ENCODE data around the gene OR1I1. TPM values are rescaled to one million over a fixed set of nuclear protein-coding genes. Genes with fewer than 3 reads are reported as not detected.

OR1I1 gene
- polyA plus RNA-seq, 1 donor from 2014 or later, result not detected

- Mint-ChIP-seq H3K27me3 (no peaks in the 10 kb centered on the region), H3K4me1 (peaks cover 5 to 19% (median 9%) of the 10 kb centered on the region in 3 donors), H3K4me3 (peak overlapping the region in 2 of 4 donors; percentile 10 to 72), H3K9me3 (no peaks in the 10 kb centered on the region), H3K36me3 (peaks cover 7% of the 10 kb centered on the region), H3K27ac (peak overlapping the region in 1 of 3 donors; percentile 86)
Observed at GRCh38 chr19:15120135-15121026, 38.4 kb downstream of the OR1I1 start.

- Mint-ChIP-seq H3K36me3 (peaks cover 7% of the 10 kb centered on the region), H3K27ac (no peak overlapping the region), H3K4me1 (peaks cover 7 to 24% (median 9%) of the 10 kb centered on the region in 3 donors), H3K4me3 (peak overlapping the region in 1 of 4 donors; percentile 31), H3K27me3 (no peaks in the 10 kb centered on the region), H3K9me3 (no peaks in the 10 kb centered on the region)
Observed at GRCh38 chr19:15122331-15123030, 40.5 kb downstream of the OR1I1 start.

- peaks cover 6% of the 10 kb centered on the region for H3K36me3 Mint-ChIP-seq
- H3K4me1 Mint-ChIP-seq, result peaks cover 7 to 24% (median 9%) of the 10 kb centered on the region in 3 donors
- H3K4me3 Mint-ChIP-seq, result peak overlapping the region; percentile 93 to 99 (median 98)
- H3K27ac Mint-ChIP-seq, result peak overlapping the region in 1 of 3 donors; percentile 96
- no peaks in the 10 kb centered on the region for H3K27me3 Mint-ChIP-seq
- no peaks in the 10 kb centered on the region for H3K9me3 Mint-ChIP-seq
Observed at GRCh38 chr19:15123031-15123890, 41.2 kb downstream of the OR1I1 start.

GRCh38 chr19:15123900-15124299 is 41.9 kb downstream of the OR1I1 start:
- H3K4me3 Mint-ChIP-seq, result peak overlapping the region; percentile 93 to 99 (median 98)
- no peaks in the 10 kb centered on the region for H3K9me3 Mint-ChIP-seq
- peaks cover under 1% of the 10 kb centered on the region for H3K27me3 Mint-ChIP-seq
- H3K27ac Mint-ChIP-seq, result peak overlapping the region in 1 of 3 donors; percentile 96
- peaks cover 6% of the 10 kb centered on the region for H3K36me3 Mint-ChIP-seq
- H3K4me1 Mint-ChIP-seq, result peaks cover 7 to 24% (median 9%) of the 10 kb centered on the region in 3 donors

GRCh38 chr19:15124572-15125231 is 42.7 kb downstream of the OR1I1 start:
- Mint-ChIP-seq H3K9me3 (no peaks in the 10 kb centered on the region), H3K27ac (peak overlapping the region; percentile 90 to 99 (median 96)), H3K4me1 (peaks cover 7 to 24% (median 9%) of the 10 kb centered on the region in 3 donors), H3K36me3 (peaks cover 6% of the 10 kb centered on the region), H3K4me3 (peak overlapping the region; percentile 93 to 99 (median 98)), H3K27me3 (peaks cover 2% of the 10 kb centered on the region)

GRCh38 chr19:15125232-15126067 is 43.4 kb downstream of the OR1I1 start:
- Mint-ChIP-seq H3K27ac (peak overlapping the region; percentile 90 to 99 (median 96)), H3K36me3 (peaks cover 5% of the 10 kb centered on the region), H3K27me3 (peaks cover 2% of the 10 kb centered on the region), H3K9me3 (no peaks in the 10 kb centered on the region), H3K4me1 (peaks cover 7 to 24% (median 9%) of the 10 kb centered on the region in 3 donors), H3K4me3 (peak overlapping the region; percentile 93 to 99 (median 98))

- Mint-ChIP-seq H3K36me3 (peaks cover 2% of the 10 kb centered on the region), H3K4me1 (peaks cover 5 to 19% (median 9%) of the 10 kb centered on the region in 3 donors), H3K27me3 (peaks cover 2% of the 10 kb centered on the region), H3K27ac (peak overlapping the region in 1 of 3 donors; percentile 96), H3K4me3 (peak overlapping the region in 1 of 4 donors; percentile 93), H3K9me3 (no peaks in the 10 kb centered on the region)
Observed at GRCh38 chr19:15126131-15126910, 44.3 kb downstream of the OR1I1 start.

GRCh38 chr19:15128162-15128770 is 46.3 kb downstream of the OR1I1 start:
- peak overlapping the region in 2 of 3 donors; percentile 49 to 68 for H3K27ac Mint-ChIP-seq
- no peaks in the 10 kb centered on the region for H3K36me3 Mint-ChIP-seq
- H3K9me3 Mint-ChIP-seq, result no peaks in the 10 kb centered on the region
- peaks cover 5 to 19% (median 9%) of the 10 kb centered on the region in 3 donors for H3K4me1 Mint-ChIP-seq
- H3K4me3 Mint-ChIP-seq, result peak overlapping the region in 1 of 4 donors; percentile 19
- H3K27me3 Mint-ChIP-seq, result peaks cover 4% of the 10 kb centered on the region

GRCh38 chr19:15129856-15130585 is 48.0 kb downstream of the OR1I1 start:
- no peak overlapping the region for H3K4me3 Mint-ChIP-seq
- peak overlapping the region in 1 of 3 donors; percentile 20 for H3K27ac Mint-ChIP-seq
- peaks cover 2 to 9% (median 2%) of the 10 kb centered on the region in 3 donors for H3K4me1 Mint-ChIP-seq
- peaks cover 4% of the 10 kb centered on the region for H3K27me3 Mint-ChIP-seq
- no peaks in the 10 kb centered on the region for H3K9me3 Mint-ChIP-seq
- H3K36me3 Mint-ChIP-seq, result no peaks in the 10 kb centered on the region

GRCh38 chr19:15136234-15136954 is 54.4 kb downstream of the OR1I1 start:
- H3K4me1 Mint-ChIP-seq, result no peaks in the 10 kb centered on the region
- H3K36me3 Mint-ChIP-seq, result peaks cover 2% of the 10 kb centered on the region
- H3K9me3 Mint-ChIP-seq, result peaks cover 0 to 10% (median 0%) of the 10 kb centered on the region in 3 donors
- H3K4me3 Mint-ChIP-seq, result no peak overlapping the region
- peaks cover 6% of the 10 kb centered on the region for H3K27me3 Mint-ChIP-seq
- no peak overlapping the region for H3K27ac Mint-ChIP-seq

GRCh38 chr19:15137777-15138176 is 55.8 kb downstream of the OR1I1 start:
- Mint-ChIP-seq H3K4me1 (no peaks in the 10 kb centered on the region), H3K27me3 (peaks cover 4% of the 10 kb centered on the region), H3K4me3 (no peak overlapping the region), H3K9me3 (peaks cover 0 to 10% (median 0%) of the 10 kb centered on the region in 3 donors), H3K27ac (no peak overlapping the region), H3K36me3 (peaks cover 2% of the 10 kb centered on the region)
